ENCODE results near the gene BICRA.
A peak's percentile ranks its signal among the peaks of the same experiment; 100 is the strongest.
"Not testable (repeated sequence)": the region's sequence is repeated elsewhere in the genome, so short reads cannot be mapped to it uniquely, and the experiment has no call there.

The BICRA gene

GRCh38 chr19:47631681-47632446 is 22.9 kb downstream of the BICRA start:
- no peak for DNase-seq

- DNase-seq, result no peak
Observed at GRCh38 chr19:47633517-47633916, 24.6 kb downstream of the BICRA start.

- DNase-seq, result no peak
Observed at GRCh38 chr19:47633996-47634395, 25.1 kb downstream of the BICRA start.

- DNase-seq, result not testable (repeated sequence)
Observed at GRCh38 chr19:47635152-47635754, 26.3 kb downstream of the BICRA start.

GRCh38 chr19:47637550-47637949 is 28.6 kb downstream of the BICRA start:
- DNase-seq, result no peak

- no peak for DNase-seq
Observed at GRCh38 chr19:47641891-47642485, 33.1 kb downstream of the BICRA start.

- no peak for DNase-seq
Observed at GRCh38 chr19:47643281-47643680, 34.3 kb downstream of the BICRA start.

GRCh38 chr19:47644199-47644598 is 35.3 kb downstream of the BICRA start:
- no peak for DNase-seq

GRCh38 chr19:47644743-47645482 is 36.0 kb downstream of the BICRA start:
- DNase-seq, result no peak

- no peak for DNase-seq
Observed at GRCh38 chr19:47646924-47647323, 38.0 kb downstream of the BICRA start.

GRCh38 chr19:47649588-47649987 is 40.7 kb downstream of the BICRA start:
- DNase-seq, result no peak

GRCh38 chr19:47650700-47651099 is 41.8 kb downstream of the BICRA start:
- DNase-seq, result no peak

GRCh38 chr19:47651132-47651531 is 42.2 kb downstream of the BICRA start:
- no peak for DNase-seq

GRCh38 chr19:47651691-47652090 is 42.8 kb downstream of the BICRA start:
- no peak for DNase-seq

GRCh38 chr19:47652285-47652684 is 43.4 kb downstream of the BICRA start:
- DNase-seq, result no peak

GRCh38 chr19:47653856-47654255 is 44.9 kb downstream of the BICRA start:
- no peak for DNase-seq

GRCh38 chr19:47657719-47658118 is 48.8 kb downstream of the BICRA start:
- DNase-seq, result no peak

- peak; percentile 14 for DNase-seq
Observed at GRCh38 chr19:47658431-47659348, 49.8 kb downstream of the BICRA start.

GRCh38 chr19:47660435-47660832 is 51.5 kb downstream of the BICRA start:
- DNase-seq, result no peak

- DNase-seq, result no peak
Observed at GRCh38 chr19:47661161-47661560, 52.2 kb downstream of the BICRA start.

- no peak for DNase-seq
Observed at GRCh38 chr19:47661611-47662010, 52.7 kb downstream of the BICRA start.

- DNase-seq, result no peak
Observed at GRCh38 chr19:47663435-47663910, 54.5 kb downstream of the BICRA start.

Data from midbrain (tissue), 1 donor.